Astrocyte (in vitro differentiated cells and primary cell): ENCODE data around the gene CGN. TPM values are rescaled to one million over a fixed set of nuclear protein-coding genes. Genes with fewer than 3 reads are reported as not detected.

Source experiments
- DNase-seq: peaks from one replicate; pipeline ENCODE4 v3.0.0-alpha.2; 2010; ENCODE audit warnings: low read depth
- FAIRE-seq: peaks from 2 replicates; lab custom pipeline; 2011; peaks lifted over from hg19 to GRCh38; lab: Jason Lieb, UNC
- H2AFZ ChIP-seq: 2 replicates; pipeline ENCODE4 v1.6.0; 2012; ENCODE audit warnings: low read depth, low read length, inconsistent platforms
- H3K27ac ChIP-seq: 2 replicates; pipeline ENCODE4 v1.5.1; 2011; ENCODE audit warnings: low read depth, low read length, inconsistent platforms
- H3K27me3 ChIP-seq: 2 replicates; pipeline ENCODE4 v1.6.0; 2011; ENCODE audit warnings: low read length, inconsistent platforms; ENCODE audit not compliant: insufficient read depth
- H3K36me3 ChIP-seq: 2 replicates; pipeline ENCODE4 v1.5.1; 2011; ENCODE audit warnings: low read length, inconsistent platforms; ENCODE audit not compliant: insufficient read depth
- H3K4me1 ChIP-seq: 2 replicates; pipeline ENCODE4 v1.5.1; 2011; ENCODE audit warnings: low read length, inconsistent platforms; ENCODE audit not compliant: insufficient read depth
- H3K4me2 ChIP-seq: 2 replicates; pipeline ENCODE4 v1.6.0; 2012; ENCODE audit warnings: low read length, inconsistent platforms
- H3K4me3 ChIP-seq: 2 replicates; pipeline ENCODE4 v1.5.1; 2011; ENCODE audit warnings: low read depth, mild to moderate bottlenecking, low read length, inconsistent platforms; ENCODE audit not compliant: insufficient read depth
- H3K79me2 ChIP-seq: 2 replicates; pipeline ENCODE4 v1.6.0; 2012; ENCODE audit warnings: mild to moderate bottlenecking, low read length, inconsistent platforms; ENCODE audit not compliant: insufficient read depth
- H3K9ac ChIP-seq: 2 replicates; pipeline ENCODE4 v1.6.0; 2012; ENCODE audit warnings: mild to moderate bottlenecking, low read length, inconsistent platforms
- H3K9me3 ChIP-seq: 2 replicates; pipeline ENCODE4 v1.5.1; 2012; ENCODE audit warnings: low read depth, mild to moderate bottlenecking, low read length, inconsistent platforms; ENCODE audit not compliant: insufficient read depth
- H4K20me1 ChIP-seq: 2 replicates; pipeline ENCODE4 v1.6.0; 2012; ENCODE audit warnings: low read length, inconsistent platforms; ENCODE audit not compliant: insufficient read depth
- H3K27ac Mint-ChIP-seq: one replicate; pipeline ENCODE4 v1.8.0; 2021; ENCODE audit warnings: mild to moderate bottlenecking, mixed read lengths; ENCODE audit not compliant: unreplicated experiment
- H3K27me3 Mint-ChIP-seq: one replicate; pipeline ENCODE4 v1.8.0; 2021; ENCODE audit warnings: low read depth, mixed read lengths; ENCODE audit not compliant: unreplicated experiment
- H3K36me3 Mint-ChIP-seq: one replicate; pipeline ENCODE4 v1.8.0; 2021; ENCODE audit warnings: low read depth, mixed read lengths; ENCODE audit not compliant: unreplicated experiment
- H3K4me1 Mint-ChIP-seq: one replicate; pipeline ENCODE4 v1.8.0; 2021; ENCODE audit warnings: low read depth, mixed read lengths; ENCODE audit not compliant: unreplicated experiment
- H3K4me3 Mint-ChIP-seq: one replicate; pipeline ENCODE4 v1.8.0; 2021; ENCODE audit warnings: mild to moderate bottlenecking, moderate library complexity, mixed read lengths; ENCODE audit not compliant: unreplicated experiment
- H3K9me3 Mint-ChIP-seq: one replicate; pipeline ENCODE4 v1.8.0; 2021; ENCODE audit warnings: mild to moderate bottlenecking, mixed read lengths; ENCODE audit not compliant: unreplicated experiment
- EZH2 ChIP-seq: IDR thresholded peaks from 2 replicates; pipeline ENCODE4 v1.6.1; 2012; ENCODE audit warnings: mild to moderate bottlenecking, low read length, inconsistent platforms; ENCODE audit not compliant: insufficient read depth
- total RNA-seq: library from RNA; stranded (reverse); gene quantifications from 2 replicates; pipeline ENCODE4 v1.2.1, GENCODE V29; 2021
- TF ChIP-seq, protein P1 (sequence below): IDR thresholded peaks from 2 replicates; pipeline ENCODE4 v1.5.1; 2011; ENCODE audit warnings: low read depth, mild to moderate bottlenecking, inconsistent platforms, low read length, moderate library complexity; ENCODE audit not compliant: insufficient read depth

The CGN gene
- total RNA-seq, 1 donor from 2014 or later: 8.9 TPM

- H3K36me3 ChIP-seq: no peaks in the 10 kb centered on the region
- DNase-seq (no peak), FAIRE-seq (no peak)
- H3K4me3 Mint-ChIP-seq: peak overlapping the region; percentile 35
- H3K79me2 ChIP-seq: peaks cover 46% of the 10 kb centered on the region
- H3K36me3 Mint-ChIP-seq: peaks cover 21% of the 10 kb centered on the region
- peaks cover 11% of the 10 kb centered on the region for H3K4me1 ChIP-seq
- no peaks in the 10 kb centered on the region for H3K9me3 ChIP-seq
- H3K27ac ChIP-seq: no peak overlapping the region
- H2AFZ ChIP-seq: no peak overlapping the region
- no peak overlapping the region for H3K4me3 ChIP-seq
- no peak overlapping the region for H3K4me2 ChIP-seq
- H3K27me3 ChIP-seq: no peaks in the 10 kb centered on the region
- peaks cover 3% of the 10 kb centered on the region for H3K9me3 Mint-ChIP-seq
- H4K20me1 ChIP-seq: peaks cover 79% of the 10 kb centered on the region
- no peak overlapping the region for H3K27ac Mint-ChIP-seq
- no peaks in the 10 kb centered on the region for H3K27me3 Mint-ChIP-seq
- H3K4me1 Mint-ChIP-seq: peaks cover 18% of the 10 kb centered on the region
- no peak overlapping the region for H3K9ac ChIP-seq
- TF ChIP-seq, protein P1, sequence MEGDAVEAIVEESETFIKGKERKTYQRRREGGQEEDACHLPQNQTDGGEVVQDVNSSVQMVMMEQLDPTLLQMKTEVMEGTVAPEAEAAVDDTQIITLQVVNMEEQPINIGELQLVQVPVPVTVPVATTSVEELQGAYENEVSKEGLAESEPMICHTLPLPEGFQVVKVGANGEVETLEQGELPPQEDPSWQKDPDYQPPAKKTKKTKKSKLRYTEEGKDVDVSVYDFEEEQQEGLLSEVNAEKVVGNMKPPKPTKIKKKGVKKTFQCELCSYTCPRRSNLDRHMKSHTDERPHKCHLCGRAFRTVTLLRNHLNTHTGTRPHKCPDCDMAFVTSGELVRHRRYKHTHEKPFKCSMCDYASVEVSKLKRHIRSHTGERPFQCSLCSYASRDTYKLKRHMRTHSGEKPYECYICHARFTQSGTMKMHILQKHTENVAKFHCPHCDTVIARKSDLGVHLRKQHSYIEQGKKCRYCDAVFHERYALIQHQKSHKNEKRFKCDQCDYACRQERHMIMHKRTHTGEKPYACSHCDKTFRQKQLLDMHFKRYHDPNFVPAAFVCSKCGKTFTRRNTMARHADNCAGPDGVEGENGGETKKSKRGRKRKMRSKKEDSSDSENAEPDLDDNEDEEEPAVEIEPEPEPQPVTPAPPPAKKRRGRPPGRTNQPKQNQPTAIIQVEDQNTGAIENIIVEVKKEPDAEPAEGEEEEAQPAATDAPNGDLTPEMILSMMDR: no peak
- TF ChIP-seq EZH2: no peak
Observed at GRCh38 chr1:151556052-151556451, 44.9 kb downstream of the CGN start.

DNA sequence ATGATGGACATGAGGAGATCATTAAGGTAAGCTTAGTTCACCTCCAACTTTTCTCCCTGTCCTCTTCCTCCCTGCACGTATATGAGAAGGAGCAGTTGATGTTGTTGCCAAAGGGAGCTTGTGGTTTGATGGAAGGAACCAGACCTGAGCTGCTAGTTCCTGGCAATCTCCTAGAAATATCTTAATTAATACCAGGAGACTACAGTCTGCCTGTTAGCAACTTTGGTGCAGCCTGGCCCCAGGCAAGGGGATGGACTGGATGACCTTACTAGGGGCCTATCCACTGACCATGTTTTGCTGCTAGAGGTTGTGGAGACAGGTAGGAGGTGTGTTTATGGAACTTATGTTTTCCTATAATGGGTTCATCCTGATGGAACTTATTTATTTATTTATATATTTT, 51.5 kb downstream of the CGN start:
- peaks cover 45% of the 10 kb centered on the region for H4K20me1 ChIP-seq
- Mint-ChIP-seq H3K4me3 (no peak overlapping the region), H3K4me1 (peaks cover 7% of the 10 kb centered on the region), H3K27me3 (no peaks in the 10 kb centered on the region), H3K27ac (no peak overlapping the region), H3K9me3 (peaks cover 3% of the 10 kb centered on the region), H3K36me3 (peaks cover 33% of the 10 kb centered on the region)
- H3K4me2 ChIP-seq: no peak overlapping the region
- H3K36me3 ChIP-seq: peaks cover 21% of the 10 kb centered on the region
- no peak for FAIRE-seq
- H3K4me3 ChIP-seq: no peak overlapping the region
- no peak for TF ChIP-seq EZH2
- TF ChIP-seq, protein P1: no peak
- no peak overlapping the region for H2AFZ ChIP-seq
- no peak for DNase-seq
- no peaks in the 10 kb centered on the region for H3K9me3 ChIP-seq
- H3K9ac ChIP-seq: no peak overlapping the region
- H3K4me1 ChIP-seq: no peaks in the 10 kb centered on the region
- peaks cover 26% of the 10 kb centered on the region for H3K79me2 ChIP-seq
- H3K27me3 ChIP-seq: no peaks in the 10 kb centered on the region
- H3K27ac ChIP-seq: no peak overlapping the region

GRCh38 chr1:151563376-151563775, 52.2 kb downstream of the CGN start:
- H3K9me3 Mint-ChIP-seq: peaks cover 3% of the 10 kb centered on the region
- no peak overlapping the region for H3K4me3 Mint-ChIP-seq
- no peak overlapping the region for H3K27ac Mint-ChIP-seq

More at GRCh38 chr1:151563376-151563775, 52.2 kb downstream of the CGN start:
- Histone ChIP-seq H3K4me1 (no peaks in the 10 kb centered on the region), H4K20me1 (peaks cover 39% of the 10 kb centered on the region), H3K9me3 (no peaks in the 10 kb centered on the region), H3K79me2 (peaks cover 26% of the 10 kb centered on the region), H3K27ac (no peak overlapping the region), H3K27me3 (no peaks in the 10 kb centered on the region), H3K4me2 (no peak overlapping the region), H3K36me3 (peaks cover 21% of the 10 kb centered on the region), H3K4me3 (no peak overlapping the region), H2AFZ (no peak overlapping the region), H3K9ac (no peak overlapping the region)
- TF ChIP-seq, protein P1: no peak
- TF ChIP-seq EZH2: no peak
- Mint-ChIP-seq H3K36me3 (peaks cover 31% of the 10 kb centered on the region), H3K27me3 (no peaks in the 10 kb centered on the region), H3K4me1 (peaks cover 7% of the 10 kb centered on the region)
- DNase-seq (no peak), FAIRE-seq (no peak)
